Cardiac fibroblast (primary cell): ENCODE data around the gene CTDP1.
A peak's percentile ranks its signal among the peaks of the same experiment; 100 is the strongest.

Source experiments
- DNase-seq, 2 donors: peaks; one replicate each; pipeline versions ENCODE4 v3.0.0 to v3.0.0-alpha.2; 2010; ENCODE audit warnings: low read depth in 2 of 2
- H3K4me3 ChIP-seq, 2 donors: replicated peaks in 1 of 2; 1 replicate in 1 of 2; 2 replicates in 1 of 2; pipeline ENCODE4 v1.5.1; 2011; ENCODE audit warnings: low read depth in 2 of 2, low read length in 2 of 2, mild to moderate bottlenecking in 2 of 2, moderate library complexity in 1 of 2
- CTCF ChIP-seq: IDR thresholded peaks from one replicate; pipeline ENCODE4 v1.5.1; 2011; ENCODE audit warnings: low read depth, mild to moderate bottlenecking, low read length, inconsistent platforms

CTDP1 gene

GRCh38 chr18:79790996-79791972 lies 111.7 kb downstream of the CTDP1 start:
- no peak for TF ChIP-seq CTCF
- H3K4me3 ChIP-seq: peak overlapping the region in 1 of 2 donors; percentile 26
- DNase-seq: peak; percentile 100

GRCh38 chr18:79792096-79792987 lies 112.7 kb downstream of the CTDP1 start:
- DNase-seq: no peak
- H3K4me3 ChIP-seq: peak overlapping the region in 1 of 2 donors; percentile 26
- no peak for TF ChIP-seq CTCF

GRCh38 chr18:79792988-79793355 lies 113.4 kb downstream of the CTDP1 start:
- no peak for DNase-seq
- no peak overlapping the region for H3K4me3 ChIP-seq
- TF ChIP-seq CTCF: no peak

- no peak overlapping the region for H3K4me3 ChIP-seq
- no peak for DNase-seq
- no peak for TF ChIP-seq CTCF
Observed at GRCh38 chr18:79794846-79795245, 115.2 kb downstream of the CTDP1 start.

- DNase-seq: peak; percentile 6 to 43
- no peak overlapping the region for H3K4me3 ChIP-seq
- no peak for TF ChIP-seq CTCF
Observed at GRCh38 chr18:79795446-79795845, 115.8 kb downstream of the CTDP1 start.

GRCh38 chr18:79796016-79796415 lies 116.4 kb downstream of the CTDP1 start:
- TF ChIP-seq CTCF: no peak
- no peak overlapping the region for H3K4me3 ChIP-seq
- peak; percentile 17 to 49 for DNase-seq
